NCI-H2081 (cell line): ENCODE measurements around the gene CRIP2.

ENCODE experiments used
- DNase-seq, 2 experiments: peaks; one replicate each; lab custom pipeline; 2025; lab: John Stamatoyannopoulos, UW

The CRIP2 gene

DNA sequence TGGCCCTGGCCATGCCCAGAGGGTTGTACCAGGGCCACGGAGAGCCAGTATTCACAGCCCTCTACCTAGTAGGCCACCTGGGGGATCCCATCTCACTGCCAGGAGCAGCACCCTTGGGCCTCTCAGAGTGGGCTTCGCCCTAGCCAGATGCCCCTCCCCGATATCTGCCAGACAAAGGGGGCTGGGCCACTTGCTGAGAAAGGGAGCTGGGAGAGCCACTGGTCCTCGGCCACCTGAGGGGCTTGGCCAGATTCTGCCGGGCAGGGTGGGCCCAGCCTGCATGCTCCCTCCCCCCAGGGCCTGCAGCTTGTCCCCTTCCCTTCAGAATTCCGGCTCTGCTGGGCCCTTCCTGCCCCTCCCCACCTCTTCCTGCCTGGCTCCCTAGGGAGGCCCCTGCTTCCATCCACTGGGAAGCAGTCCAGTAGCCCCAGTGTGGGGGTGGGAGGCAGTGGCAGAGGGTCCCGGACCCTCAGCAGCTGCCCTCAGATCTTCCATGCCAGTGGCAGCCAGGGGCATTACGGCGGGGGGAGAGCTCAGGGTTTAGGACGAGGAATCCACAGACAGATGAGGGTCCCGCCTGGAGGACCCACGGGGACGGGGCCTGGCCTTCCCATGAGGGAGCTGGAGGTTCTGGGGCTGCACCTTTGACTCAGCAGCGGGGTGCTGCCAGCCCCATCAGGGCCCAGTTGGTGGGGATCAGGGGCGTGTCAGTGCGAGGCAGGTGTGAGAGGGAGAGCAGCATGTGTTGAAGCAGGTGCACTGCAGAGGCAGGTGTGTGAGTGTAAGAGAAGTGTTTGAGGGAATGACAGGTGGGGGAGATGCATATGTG is 2.4 kb downstream of the CRIP2 start:
- DNase-seq, result peak in 1 of 2 experiments; percentile 25

DNA sequence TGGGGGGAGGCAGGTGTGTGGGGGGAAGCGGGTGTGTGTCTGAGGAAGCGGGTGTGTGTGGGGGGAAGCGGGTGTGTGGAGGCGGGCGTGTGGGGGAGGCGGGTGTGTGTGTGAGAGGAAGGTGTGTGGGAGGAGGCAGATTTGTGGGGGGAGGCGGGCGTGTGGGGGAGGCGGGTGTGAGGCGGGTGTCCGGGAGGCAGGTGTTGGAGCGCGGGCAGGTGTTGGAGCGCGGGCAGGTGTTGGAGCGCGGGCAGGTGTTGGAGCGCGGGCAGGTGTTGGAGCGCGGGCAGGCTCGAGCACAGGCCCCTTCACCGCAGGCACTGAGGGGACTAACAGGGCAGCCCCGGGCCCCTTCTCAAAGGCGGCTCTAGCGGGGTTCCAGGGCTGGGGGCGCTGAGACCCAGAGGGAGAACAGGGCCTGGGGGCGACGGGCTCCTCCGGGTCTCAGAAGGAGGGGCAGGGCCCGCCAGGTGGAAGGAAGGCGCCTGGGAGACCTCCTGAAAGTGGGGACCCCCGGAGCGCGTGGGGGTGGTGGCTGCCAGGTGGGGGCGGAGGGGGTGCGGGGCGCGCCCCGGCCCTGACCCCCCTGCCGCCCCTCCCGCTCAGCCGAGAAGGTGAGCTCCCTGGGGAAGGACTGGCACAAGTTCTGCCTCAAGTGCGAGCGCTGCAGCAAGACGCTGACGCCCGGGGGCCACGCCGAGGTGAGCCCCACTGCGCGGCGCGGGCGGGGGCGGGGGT is 3.2 kb downstream of the CRIP2 start:
- DNase-seq, result peak; percentile 39 to 53

DNA sequence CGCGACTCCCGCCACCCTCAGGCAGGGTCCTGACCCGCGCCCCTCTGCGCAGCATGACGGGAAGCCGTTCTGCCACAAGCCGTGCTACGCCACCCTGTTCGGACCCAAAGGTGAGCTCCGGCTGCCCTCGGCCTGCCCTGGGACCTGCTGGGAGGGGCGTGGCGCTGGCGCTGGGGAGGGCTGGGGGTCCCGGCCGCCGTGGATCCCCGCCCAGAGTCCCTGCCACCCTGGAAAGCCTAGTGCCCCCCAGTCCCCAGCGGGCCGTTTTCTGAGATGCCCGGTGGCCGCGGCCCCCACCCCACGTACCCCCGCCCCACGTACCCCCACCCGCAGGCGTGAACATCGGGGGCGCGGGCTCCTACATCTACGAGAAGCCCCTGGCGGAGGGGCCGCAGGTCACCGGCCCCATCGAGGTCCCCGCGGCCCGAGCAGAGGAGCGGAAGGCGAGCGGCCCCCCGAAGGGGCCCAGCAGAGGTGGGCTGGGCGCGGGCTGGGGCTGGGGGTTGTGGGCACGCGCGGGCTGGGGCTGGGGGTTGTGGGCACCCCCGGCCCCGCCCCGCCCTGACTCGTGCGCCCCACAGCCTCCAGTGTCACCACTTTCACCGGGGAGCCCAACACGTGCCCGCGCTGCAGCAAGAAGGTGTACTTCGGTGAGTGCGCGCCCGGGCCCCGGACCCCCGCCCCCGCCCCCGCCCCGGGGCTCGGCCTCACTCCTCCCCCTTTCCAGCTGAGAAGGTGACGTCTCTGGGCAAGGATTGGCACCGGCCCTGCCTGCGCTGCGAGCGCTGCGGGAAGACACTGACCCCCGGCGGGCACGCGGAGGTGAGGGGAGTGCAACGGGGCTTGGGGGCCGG is 4.0 kb downstream of the CRIP2 start:
- DNase-seq, result no peak

DNA sequence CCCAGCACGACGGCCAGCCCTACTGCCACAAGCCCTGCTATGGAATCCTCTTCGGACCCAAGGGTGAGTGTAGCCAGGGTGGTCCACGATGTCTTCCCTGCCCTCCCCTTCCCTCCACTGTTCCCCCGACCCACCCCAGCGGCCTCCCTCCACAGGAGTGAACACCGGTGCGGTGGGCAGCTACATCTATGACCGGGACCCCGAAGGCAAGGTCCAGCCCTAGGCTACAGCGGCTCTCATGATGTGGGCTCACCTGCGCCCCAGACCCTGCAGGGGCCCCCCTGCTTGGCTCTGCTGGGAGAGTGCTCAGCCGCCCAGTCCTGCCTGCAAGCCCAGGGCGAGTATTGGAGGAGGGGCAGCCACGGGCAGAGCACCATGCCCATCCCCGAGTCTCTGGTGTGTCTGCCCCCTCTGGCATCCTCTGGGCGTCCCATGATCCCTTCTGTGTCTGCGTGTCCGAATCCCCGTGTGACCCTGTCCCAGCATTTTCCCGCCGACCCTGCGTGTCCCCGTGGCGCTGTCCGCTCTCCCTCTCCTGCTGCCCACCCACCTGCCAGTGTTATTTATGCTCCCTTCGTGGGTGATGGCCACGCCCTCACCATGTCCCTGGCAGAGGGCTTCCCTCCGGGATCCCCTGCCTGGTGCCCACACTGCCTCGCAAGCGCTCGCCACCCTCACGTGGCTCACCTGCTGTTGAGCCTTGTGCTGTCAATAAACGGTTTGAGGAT is 5.0 kb downstream of the CRIP2 start:
- peak in 1 of 2 experiments; percentile 42 for DNase-seq

DNA sequence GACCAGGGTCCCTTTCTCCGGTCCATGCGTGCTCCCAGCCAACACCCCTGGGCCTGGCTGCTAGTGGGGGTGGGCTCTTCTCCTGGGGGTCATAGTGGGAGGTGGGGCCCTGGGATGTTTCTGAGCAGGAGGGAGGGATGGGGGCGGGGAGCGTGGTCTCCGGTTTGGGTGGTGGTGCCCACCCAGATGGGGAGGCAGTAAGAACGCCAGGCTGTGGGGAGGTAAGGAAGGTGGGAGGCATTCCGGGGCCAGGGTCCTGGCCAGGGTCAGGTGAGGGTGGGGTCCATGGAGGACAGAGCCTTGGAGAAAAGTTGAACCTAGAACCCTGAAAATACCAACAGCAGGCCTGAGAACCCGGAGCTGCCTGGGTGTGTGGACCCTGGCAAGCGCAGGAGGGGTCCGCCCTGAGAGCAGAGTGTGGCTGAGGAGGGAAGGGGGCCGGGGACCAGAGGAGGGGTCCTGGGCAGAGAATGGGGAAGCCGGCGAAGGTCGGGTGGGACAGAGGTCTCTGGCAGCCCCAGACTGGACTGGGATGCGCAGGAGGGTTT is 5.7 kb downstream of the CRIP2 start:
- DNase-seq, result no peak

DNA sequence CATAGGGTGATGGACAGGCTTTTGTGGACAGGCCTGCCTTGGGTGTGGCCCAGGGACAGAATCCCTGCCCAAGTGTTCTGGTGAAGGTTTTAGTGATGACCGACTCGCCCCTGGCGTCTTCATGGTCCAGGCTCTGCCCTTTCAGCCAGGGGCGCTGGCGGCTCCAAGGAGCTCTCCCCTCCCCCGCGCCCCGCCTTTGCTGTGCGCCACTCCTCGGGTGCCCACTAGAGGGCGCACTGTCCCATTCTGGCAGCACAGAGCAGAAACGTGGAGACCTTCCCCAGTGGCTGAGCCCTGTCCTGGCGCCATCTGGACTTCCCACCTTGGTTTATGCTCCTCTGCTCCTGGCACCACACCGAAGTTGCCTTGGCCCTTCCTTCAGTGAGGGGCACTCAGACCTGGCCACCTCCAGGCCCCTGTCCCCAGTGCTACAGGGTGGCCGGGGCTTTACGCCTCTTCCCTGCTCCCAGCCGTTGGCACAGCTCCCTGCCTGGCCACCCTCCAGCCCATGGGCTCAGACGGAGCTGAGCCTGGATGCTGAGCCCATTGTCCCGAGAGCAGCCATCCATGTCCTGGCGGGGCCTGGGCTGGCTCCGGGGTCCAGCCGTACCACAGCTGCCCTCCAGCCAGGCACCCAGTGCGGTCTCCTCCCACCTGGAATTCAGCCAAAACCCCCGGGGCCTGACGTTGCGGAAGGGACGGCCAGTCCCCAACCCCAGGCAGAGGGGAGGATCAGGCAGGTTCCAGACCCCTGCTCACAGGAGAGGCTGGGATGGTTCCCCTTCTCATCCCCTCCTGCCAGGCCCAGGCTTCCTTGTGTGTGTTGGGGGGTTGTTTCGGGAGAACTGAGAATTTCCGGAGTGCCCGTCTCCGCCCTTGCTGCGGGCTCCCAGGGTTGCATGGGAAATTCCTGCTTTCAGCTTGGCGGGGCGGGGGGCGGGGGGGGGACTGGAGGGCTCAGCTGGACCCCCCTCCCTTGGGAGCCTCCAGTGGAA is 6.5 kb downstream of the CRIP2 start:
- DNase-seq, result peak; percentile 86 to 93

DNA sequence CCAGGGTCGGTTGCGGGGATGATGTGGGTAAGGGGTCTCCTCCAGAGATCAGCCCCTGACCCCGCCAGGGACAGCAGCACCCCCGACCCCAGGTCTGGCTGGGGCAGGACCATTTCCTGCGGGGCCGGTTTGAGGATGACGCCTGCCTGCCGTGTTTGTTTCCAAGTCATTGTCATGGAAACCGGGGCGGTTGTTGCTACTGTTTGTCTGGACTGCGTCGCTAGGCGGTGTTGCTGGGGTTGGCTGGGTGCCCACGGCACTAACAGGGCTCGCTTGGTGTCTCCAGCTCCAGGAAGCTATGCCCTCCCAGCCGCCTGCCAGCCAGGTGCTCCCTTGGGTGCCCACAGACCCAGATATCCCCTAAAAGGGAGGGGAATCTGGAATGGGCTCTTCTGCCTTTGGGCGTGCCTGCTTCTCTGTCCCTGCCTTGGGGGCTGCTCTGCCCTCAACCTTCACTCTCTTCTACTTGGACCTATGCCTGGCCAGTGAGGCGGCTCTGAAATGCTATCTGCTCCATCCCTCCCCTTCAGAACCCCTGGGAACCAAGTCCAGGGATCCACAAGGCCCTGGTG is 7.4 kb downstream of the CRIP2 start:
- peak; percentile 99 for DNase-seq

DNA sequence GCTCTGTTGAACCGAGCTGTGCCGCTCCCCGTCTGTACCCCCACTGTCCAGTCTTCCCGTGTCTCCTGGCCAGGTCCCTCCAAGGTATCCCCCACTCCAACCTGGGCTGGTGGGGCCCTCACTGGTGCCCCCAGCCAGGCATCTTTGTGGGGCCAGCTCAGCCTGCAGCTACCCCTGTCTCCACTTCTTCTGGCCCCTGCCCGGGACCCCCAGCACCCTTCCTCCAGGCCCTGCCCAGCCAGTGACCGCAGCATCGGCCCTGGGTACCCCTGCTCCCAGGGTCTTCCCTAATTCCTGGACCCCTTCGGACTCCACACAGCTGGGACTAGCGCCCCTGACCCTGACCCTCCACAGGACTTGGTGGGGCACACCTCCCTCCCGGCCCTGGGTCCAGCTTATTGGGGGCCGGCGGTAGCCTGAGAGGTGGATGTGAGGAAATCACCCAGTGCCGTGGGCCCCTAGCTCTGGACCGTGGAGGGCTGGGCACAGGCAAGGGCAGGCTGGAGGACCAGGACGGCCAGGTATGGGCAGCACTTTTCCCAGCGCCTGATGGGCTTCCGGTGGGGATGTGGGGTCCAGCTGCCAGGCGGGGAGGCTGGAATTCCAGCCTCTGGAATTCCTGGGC is 8.0 kb downstream of the CRIP2 start:
- no peak for DNase-seq

DNA sequence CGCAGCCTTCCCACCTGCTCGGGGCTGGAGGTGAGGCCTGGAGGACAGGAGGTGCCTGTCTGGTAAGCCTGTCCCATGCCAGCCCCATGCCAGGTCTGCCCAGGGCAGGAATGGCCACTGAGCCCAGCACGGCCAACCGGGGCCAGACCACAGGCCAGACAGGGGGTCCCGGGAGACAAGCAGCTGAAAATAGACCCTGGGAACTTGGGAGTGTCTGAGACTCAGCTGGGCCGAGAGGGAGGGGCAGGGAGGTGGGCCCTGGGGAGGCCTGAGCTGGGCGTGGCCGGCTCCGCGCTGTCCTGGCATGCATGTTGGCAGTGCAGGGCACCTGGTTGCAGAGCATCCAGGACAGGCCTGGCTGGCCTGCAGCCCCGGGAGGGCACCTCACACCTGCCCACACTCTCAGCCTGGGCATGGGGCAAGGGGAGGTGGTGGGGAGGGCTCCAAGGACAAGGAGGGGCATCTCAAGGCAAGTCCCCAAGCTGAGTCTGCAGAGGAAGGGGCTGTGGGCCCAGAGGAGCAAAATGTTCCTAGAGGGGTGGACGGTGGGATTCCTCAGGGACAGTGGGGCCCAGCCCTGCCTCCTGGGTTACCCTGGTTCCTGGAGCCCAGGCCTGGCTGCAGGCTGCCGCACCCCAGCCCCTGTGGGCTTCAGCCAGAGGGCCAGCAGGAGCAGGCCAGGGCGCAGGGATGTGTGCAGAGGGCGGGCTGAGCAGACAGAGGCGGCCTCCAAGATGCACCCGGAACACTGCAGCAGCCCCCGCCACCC is 8.9 kb downstream of the CRIP2 start:
- DNase-seq, result no peak

DNA sequence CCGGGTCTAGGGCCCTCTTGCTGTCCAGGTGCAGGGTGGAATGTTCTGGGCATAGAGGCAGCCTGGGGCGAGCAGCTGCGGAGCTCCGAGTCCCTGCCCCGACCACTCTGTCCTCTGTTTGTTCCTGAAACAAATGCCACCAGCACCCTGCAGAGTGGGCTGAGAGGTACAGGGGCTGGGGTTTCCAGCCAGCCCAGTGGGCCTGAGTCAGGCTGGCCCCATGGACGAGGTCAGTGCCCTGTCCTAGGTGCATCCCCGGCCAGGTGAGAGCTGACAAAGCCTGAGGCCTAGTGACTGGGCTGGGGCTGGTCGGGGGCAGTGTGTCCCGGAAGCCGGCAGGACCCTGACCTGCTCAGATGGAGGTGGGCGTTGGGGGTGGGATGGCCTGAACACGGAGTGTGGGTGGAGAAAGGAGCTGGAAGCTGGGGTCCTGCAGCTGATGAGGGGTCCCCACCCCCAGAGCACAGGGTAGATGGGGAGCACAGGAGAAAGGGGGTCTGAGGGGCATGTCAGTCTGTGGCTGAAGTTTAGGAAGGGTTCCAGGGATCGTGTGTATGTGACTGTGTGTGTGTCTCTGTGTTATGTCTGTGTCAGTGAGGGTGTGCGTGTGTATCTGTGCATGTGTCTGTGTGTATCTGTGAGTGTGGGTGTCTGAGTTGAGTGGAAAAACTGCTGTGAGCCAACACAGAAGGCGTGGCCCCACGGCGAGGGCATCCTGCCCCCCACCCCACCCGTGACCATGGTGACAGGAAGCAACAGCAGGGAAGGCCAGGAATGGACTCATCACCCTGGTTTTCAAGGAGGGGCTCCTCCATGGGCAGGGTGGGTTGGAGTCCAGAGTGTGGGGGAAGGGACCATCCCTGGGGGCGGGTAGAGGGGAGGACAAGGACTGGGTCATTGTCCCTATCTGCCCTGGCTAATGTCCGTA is 9.7 kb downstream of the CRIP2 start:
- no peak for DNase-seq

DNA sequence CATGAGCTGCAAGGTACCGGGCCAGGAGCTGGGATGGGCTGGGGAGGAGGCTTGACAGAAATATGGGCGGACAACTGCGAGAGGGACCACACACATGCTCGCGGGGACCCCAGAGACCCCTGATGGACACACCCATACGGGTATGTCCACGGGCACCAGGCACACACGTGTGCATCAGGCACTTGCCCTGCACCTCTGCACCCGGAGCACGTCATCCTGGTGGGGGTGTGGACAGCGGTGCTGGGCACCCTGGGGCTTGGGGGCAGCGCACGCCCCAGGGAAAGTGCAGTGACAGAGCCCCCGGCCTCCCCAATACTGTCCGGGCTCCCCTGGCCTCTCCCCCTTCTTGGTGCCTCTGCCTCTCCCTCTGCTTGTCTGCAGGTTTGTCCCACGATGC is 10.4 kb downstream of the CRIP2 start:
- DNase-seq, result no peak

DNA sequence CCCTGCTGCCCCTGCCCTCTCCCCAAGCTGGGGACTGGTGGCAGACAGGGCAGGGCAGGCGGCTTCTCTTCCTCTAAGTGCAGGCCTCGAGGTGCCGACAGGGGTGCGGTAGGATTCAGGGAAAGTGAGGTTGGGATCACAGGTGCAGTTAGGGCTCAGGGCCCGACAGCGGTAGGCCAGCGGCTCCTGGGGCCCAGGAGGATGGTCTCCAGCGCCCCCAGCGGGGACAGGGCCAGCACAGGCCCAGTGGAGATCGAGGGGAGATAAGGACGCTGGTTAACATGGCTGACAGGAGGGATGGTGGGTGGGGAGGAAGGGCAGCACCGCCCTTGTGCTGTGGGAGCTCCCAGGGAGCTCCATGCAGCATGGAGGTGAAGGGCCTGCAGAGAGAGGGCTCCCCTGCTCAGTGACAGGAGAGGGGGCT is 11.1 kb downstream of the CRIP2 start:
- DNase-seq, result no peak

DNA sequence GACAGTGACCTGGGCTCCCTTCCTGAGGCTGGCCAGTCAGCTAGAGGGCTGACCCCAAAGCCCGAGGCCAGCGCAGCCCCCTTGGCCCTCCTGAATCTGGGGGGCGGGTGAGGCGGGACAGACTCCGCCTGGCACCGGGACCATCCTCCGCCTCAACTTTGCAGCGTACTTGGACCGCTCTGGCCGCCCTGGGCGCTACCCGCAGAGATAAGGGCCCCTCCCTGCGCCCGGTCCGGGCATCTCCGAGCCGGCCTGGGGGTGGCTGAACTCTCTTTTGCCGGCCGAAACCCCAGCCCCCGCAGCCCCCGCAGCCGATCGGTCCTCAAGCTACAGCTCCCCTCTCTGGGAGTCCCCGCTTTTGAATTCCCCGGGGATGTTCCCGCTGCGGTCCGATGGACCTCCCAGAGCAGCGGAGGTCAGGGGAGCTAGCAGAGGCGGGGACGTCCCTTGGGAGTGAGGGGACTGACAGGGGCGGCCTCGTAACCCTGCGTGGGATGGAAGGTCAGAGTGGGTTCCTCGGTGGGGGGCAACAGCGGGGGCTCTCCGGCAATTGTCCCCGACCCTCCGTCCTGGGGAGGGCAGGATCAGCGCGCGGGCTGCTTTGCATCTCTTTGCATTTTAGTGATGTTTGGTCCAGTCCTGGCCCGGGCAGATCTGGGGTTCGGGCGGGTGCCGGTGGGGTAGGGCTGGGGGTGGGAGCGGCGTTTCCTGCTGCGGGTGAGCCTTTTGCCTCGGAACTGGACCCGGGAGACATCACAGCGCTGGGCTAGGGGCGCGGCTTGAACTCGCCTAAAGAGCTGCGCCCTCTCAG is 11.7 kb downstream of the CRIP2 start, which contains the start of gene CRIP1:
CRIP1 (plus strand) TSS at position 724 of the 811 bp plus-strand sequence. CDS start 374 bp downstream, outside the sequence.
- DNase-seq, result no peak

DNA sequence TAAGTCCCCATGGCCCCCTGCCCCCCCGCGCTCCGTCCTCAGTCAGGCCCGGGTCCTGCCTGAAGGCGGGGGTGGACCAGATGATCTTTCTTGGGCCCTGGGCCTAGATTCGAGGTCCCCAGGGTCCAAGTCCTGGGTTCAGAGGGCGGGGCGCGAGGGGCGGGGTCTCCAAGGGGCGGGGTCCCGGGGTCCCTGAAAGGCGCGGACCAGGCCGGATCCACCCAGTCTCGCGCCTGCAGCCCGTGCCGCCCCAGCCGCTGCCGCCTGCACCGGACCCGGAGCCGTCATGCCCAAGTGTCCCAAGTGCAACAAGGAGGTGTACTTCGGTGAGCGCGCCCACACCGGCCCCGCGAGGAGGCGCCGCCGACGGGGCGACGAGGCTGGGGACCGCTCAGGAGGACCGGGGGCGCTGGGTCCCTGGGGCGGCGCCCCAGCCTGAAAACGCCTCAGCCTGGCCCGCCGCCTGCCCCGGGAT is 12.4 kb downstream of the CRIP2 start:
- DNase-seq, result no peak

DNA sequence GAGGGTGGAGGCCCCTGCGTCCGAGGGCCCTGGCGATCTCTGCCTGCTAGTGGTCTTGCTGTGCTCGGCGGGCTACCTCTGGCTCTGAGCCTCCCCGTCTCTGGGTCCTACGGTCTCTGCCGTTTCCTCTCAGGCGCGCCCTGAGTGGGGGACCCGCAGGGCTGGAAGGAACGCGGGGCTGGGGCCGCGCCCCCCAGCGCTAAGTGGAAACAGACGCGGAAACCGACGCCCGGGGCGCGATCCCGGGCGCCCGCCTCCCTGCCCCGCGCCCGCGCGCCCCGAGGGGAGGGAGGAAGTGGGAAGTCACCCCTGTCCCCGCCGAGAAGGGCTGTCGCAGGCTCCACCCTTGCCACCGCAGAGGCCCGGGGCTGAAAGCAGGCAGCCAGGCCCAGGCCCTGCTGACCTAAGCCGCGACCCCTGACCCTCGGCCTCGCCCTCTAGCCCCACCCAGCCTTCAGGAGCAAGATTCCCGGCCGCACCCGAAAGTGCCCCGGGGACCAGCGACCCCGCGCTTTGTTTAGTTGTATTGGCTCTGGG is 12.9 kb downstream of the CRIP2 start:
- no peak for DNase-seq
